ENCODE data around the gene P4HA1.

DNA sequence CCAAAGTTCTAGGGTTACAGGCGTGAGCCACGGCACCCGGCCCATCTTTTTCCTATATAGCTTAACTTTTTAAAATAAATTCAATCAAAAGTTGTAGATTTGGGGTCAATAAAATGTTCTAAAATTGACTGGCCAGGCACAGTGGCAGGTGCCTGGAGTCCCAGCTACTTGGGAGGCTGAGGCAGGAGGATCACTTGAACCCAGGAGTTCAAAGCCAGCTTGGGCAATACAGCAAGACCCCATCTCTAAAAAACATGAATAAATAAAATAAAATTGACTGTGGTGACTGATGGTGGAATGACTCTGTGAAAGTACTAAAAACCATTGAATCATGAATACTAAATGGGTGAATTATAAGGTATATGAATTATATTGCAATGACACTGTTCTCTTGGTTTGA, 20.8 kb downstream of the P4HA1 start:
- TF ChIP-seq, protein P1, sequence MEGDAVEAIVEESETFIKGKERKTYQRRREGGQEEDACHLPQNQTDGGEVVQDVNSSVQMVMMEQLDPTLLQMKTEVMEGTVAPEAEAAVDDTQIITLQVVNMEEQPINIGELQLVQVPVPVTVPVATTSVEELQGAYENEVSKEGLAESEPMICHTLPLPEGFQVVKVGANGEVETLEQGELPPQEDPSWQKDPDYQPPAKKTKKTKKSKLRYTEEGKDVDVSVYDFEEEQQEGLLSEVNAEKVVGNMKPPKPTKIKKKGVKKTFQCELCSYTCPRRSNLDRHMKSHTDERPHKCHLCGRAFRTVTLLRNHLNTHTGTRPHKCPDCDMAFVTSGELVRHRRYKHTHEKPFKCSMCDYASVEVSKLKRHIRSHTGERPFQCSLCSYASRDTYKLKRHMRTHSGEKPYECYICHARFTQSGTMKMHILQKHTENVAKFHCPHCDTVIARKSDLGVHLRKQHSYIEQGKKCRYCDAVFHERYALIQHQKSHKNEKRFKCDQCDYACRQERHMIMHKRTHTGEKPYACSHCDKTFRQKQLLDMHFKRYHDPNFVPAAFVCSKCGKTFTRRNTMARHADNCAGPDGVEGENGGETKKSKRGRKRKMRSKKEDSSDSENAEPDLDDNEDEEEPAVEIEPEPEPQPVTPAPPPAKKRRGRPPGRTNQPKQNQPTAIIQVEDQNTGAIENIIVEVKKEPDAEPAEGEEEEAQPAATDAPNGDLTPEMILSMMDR (IDR thresholded peaks at IDR 0.05 in 8 of 11, conservative IDR thresholded peaks at IDR 0.05 in 3 of 11), result no peak
- TF ChIP-seq POLR2A (IDR thresholded peaks at IDR 0.05) (no peak), POLR2AphosphoS5 (IDR thresholded peaks at IDR 0.05) (no peak)

All from spleen (tissue), 7 donors.